ENCODE results near the gene PDE1A. TPM values are rescaled to one million over a fixed set of nuclear protein-coding genes. Genes with fewer than 3 reads are reported as not detected.

Gene PDE1A
- total RNA-seq: 0.08 and 0.41 TPM in 2 replicates

GRCh38 chr2:182426918-182427240 is at the start of gene PDE1A:
Gene PDE1A, minus strand, starts transcription at chr2:182427036.
- no peak for DNase-seq (ENCODE audit: low read depth)
- Histone ChIP-seq H3K36me3 (ENCODE audit: control insufficient read depth, insufficient read depth, low read length) (no peaks in the 10 kb centered on the region), H3K27me3 (ENCODE audit: control insufficient read depth, insufficient read depth, low read length) (no peaks in the 10 kb centered on the region), H3K4me3 (ENCODE audit: low read depth, low read length) (no peak within 1 kb of the TSS)
- no peak for TF ChIP-seq CTCF (IDR thresholded peaks at IDR 0.05; ENCODE audit: insufficient read depth, low read length, poor library complexity, severe bottlenecking)

GRCh38 chr2:182473635-182474034 is 46.8 kb upstream of the PDE1A start:
- Histone ChIP-seq H3K4me3 (ENCODE audit: low read depth, low read length) (no peak overlapping the region), H3K27me3 (ENCODE audit: control insufficient read depth, insufficient read depth, low read length) (no peaks in the 10 kb centered on the region), H3K36me3 (ENCODE audit: control insufficient read depth, insufficient read depth, low read length) (no peaks in the 10 kb centered on the region)
- no peak for TF ChIP-seq CTCF (IDR thresholded peaks at IDR 0.05; ENCODE audit: insufficient read depth, low read length, poor library complexity, severe bottlenecking)
- no peak for DNase-seq (ENCODE audit: low read depth)

- no peak for DNase-seq (ENCODE audit: low read depth)
- no peaks in the 10 kb centered on the region for H3K36me3 ChIP-seq (ENCODE audit: control insufficient read depth, insufficient read depth, low read length)
- H3K27me3 ChIP-seq (ENCODE audit: control insufficient read depth, insufficient read depth, low read length): no peaks in the 10 kb centered on the region
- no peak for TF ChIP-seq CTCF (IDR thresholded peaks at IDR 0.05; ENCODE audit: insufficient read depth, low read length, poor library complexity, severe bottlenecking)
- no peak overlapping the region for H3K4me3 ChIP-seq (ENCODE audit: low read depth, low read length)
These were observed 36.9 kb upstream of the PDE1A start for GRCh38 chr2:182463760-182464159.

- no peak for TF ChIP-seq CTCF (IDR thresholded peaks at IDR 0.05; ENCODE audit: insufficient read depth, low read length, poor library complexity, severe bottlenecking)
- Histone ChIP-seq H3K27me3 (ENCODE audit: control insufficient read depth, insufficient read depth, low read length) (no peaks in the 10 kb centered on the region), H3K36me3 (ENCODE audit: control insufficient read depth, insufficient read depth, low read length) (no peaks in the 10 kb centered on the region), H3K4me3 (ENCODE audit: low read depth, low read length) (no peak overlapping the region)
- peak; percentile 1 for DNase-seq (ENCODE audit: low read depth)
These were observed 29.9 kb upstream of the PDE1A start for GRCh38 chr2:182456784-182457183.

GRCh38 chr2:182452456-182452990 is 25.7 kb upstream of the PDE1A start:
- no peak for DNase-seq (ENCODE audit: low read depth)
- Histone ChIP-seq H3K4me3 (ENCODE audit: low read depth, low read length) (no peak overlapping the region), H3K36me3 (ENCODE audit: control insufficient read depth, insufficient read depth, low read length) (no peaks in the 10 kb centered on the region), H3K27me3 (ENCODE audit: control insufficient read depth, insufficient read depth, low read length) (no peaks in the 10 kb centered on the region)
- no peak for TF ChIP-seq CTCF (IDR thresholded peaks at IDR 0.05; ENCODE audit: insufficient read depth, low read length, poor library complexity, severe bottlenecking)

GRCh38 chr2:182448371-182448770 is 21.5 kb upstream of the PDE1A start:
- DNase-seq (ENCODE audit: low read depth): no peak
- H3K27me3 ChIP-seq (ENCODE audit: control insufficient read depth, insufficient read depth, low read length): no peaks in the 10 kb centered on the region
- H3K36me3 ChIP-seq (ENCODE audit: control insufficient read depth, insufficient read depth, low read length): no peaks in the 10 kb centered on the region
- H3K4me3 ChIP-seq (ENCODE audit: low read depth, low read length): no peak overlapping the region
- TF ChIP-seq CTCF (IDR thresholded peaks at IDR 0.05; ENCODE audit: insufficient read depth, low read length, poor library complexity, severe bottlenecking): no peak
